GM12874 (cell line): Measurements from ENCODE around the gene CALML3.

Experiments
- TF ChIP-seq, protein P1 (sequence below): IDR thresholded peaks from 2 replicates; pipeline ENCODE4 v1.5.1; 2011; ENCODE audit warnings: low read depth, mild to moderate bottlenecking, control low read depth, low read length, moderate library complexity; ENCODE audit not compliant: insufficient read depth

Gene CALML3

DNA sequence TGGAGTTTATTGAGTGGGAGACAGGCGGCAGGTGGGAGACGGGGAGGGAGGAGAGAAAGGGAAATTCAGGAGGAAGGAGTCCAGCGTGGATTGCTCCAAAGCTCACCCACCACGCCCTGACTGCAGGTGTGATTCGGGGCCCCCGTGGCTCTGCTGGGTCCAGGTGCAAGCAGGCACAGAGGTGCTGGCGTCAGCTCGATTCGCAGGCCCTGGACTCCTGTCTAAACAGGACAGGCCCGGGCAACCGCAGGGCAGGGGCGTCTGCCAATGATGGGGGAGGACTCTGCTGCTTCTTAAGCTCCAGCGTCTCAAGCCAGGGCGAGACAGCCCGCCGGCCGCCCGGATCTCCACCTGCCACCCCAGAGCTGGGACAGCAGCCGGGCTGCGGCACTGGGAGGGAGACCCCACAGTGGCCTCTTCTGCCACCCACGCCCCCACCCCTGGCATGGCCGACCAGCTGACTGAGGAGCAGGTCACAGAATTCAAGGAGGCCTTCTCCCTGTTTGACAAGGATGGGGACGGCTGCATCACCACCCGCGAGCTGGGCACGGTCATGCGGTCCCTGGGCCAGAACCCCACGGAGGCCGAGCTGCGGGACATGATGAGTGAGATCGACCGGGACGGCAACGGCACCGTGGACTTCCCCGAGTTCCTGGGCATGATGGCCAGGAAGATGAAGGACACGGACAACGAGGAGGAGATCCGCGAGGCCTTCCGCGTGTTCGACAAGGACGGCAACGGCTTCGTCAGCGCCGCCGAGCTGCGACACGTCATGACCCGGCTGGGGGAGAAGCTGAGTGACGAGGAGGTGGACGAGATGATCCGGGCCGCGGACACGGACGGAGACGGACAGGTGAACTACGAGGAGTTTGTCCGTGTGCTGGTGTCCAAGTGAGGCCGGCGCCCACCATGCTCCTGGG is at the start of gene CALML3:
Gene CALML3 (plus strand): TSS at position 321 of the 920 bp plus-strand sequence. CDS start 125 bp downstream, at position 446.
- TF ChIP-seq, protein P1, sequence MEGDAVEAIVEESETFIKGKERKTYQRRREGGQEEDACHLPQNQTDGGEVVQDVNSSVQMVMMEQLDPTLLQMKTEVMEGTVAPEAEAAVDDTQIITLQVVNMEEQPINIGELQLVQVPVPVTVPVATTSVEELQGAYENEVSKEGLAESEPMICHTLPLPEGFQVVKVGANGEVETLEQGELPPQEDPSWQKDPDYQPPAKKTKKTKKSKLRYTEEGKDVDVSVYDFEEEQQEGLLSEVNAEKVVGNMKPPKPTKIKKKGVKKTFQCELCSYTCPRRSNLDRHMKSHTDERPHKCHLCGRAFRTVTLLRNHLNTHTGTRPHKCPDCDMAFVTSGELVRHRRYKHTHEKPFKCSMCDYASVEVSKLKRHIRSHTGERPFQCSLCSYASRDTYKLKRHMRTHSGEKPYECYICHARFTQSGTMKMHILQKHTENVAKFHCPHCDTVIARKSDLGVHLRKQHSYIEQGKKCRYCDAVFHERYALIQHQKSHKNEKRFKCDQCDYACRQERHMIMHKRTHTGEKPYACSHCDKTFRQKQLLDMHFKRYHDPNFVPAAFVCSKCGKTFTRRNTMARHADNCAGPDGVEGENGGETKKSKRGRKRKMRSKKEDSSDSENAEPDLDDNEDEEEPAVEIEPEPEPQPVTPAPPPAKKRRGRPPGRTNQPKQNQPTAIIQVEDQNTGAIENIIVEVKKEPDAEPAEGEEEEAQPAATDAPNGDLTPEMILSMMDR, result no peak

DNA sequence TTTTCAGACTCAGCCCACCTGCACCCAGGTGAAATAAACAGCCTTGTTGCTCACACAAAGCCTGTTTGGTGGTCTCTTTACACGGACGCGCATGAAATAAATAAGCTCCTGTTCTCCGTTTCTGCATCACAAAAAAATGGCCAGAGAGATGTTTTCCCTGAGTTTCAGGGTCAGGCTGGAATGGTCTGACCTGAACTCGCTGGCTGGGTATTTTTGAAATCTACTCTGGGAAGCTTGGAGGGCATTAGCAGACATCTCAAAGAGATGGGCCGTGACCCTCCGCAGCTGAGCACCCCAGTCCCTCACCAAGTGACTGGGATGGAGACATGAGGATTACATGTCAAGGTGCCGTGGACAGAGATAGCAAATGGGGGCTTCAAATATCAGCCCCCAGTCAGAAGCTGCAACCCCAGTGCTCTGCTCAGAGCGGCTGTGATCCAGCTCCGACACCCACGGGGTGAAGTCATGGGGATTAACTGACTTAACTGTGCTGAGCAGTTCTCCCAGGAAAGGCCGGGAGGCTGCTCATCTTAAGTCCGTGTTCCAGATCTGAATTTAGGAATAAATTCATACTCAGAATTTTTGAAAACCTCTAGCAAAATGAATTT is 47.7 kb upstream of the CALML3 start:
- TF ChIP-seq, protein P1, result no peak

DNA sequence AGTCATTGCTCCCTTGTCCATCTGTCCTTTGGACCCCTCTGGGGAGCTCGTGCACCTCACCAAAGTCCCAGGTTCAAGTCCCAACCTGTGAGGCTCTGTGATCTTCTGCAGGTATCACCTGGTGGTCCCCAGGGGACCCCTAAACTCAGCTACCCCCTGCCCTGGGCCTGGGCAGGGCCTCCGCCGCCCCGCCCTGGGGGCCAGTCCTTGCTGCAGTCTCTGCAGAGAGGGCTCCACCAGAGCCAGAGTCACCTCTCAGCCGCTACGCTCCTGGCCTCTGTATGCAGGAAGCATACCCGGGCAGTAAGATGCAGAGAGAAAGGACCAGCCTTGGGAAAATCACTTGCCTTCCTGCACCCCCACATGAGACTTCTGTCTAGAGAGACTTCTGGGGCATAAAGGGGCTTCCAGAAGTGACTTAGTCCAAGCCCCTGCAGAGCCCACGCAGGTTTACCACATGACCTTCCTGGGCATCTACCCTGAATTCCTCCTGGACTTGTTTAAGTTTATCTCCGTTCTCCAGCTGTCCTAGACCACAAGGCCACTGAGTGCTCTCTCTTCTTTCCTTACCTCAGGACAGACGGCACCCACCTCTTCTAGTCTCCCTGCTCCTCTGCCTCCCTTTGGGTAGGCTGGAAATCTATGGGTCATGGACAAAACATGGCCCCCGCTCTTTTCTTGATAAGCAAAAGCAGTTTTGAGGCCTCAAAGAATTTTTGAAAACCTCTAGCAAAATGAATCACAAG is 46.6 kb upstream of the CALML3 start:
- TF ChIP-seq, protein P1, result no peak

DNA sequence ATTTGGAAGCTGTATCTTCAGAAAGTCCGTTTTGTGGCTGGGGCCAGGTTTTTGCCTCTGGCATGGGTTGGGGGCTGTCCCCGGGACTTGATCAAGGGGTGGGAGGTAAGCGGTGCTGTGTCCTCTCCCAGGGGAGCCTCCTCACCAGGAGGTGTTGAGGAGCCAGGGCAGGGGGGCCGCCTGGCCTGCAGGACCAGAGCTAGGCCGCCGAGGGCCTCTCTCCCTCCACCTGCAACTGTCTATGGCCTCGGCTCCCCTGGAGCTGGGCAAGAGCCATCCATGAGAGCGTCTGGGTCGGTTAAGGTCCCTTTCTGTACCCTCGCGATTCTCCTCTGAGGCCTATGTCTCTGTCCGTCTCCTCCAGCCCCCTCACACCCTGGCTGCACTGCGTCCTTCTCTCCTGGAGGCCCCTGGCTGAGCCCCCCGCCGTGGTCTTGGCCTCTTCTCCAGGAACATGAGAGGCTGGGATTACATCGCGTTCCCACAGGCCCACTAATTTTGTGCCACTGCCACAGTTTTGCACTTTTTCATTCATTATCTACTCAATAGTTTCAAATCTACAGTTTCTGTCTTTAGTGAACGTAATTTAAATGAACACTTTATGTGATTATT is 46.0 kb upstream of the CALML3 start:
- TF ChIP-seq, protein P1, result no peak

DNA sequence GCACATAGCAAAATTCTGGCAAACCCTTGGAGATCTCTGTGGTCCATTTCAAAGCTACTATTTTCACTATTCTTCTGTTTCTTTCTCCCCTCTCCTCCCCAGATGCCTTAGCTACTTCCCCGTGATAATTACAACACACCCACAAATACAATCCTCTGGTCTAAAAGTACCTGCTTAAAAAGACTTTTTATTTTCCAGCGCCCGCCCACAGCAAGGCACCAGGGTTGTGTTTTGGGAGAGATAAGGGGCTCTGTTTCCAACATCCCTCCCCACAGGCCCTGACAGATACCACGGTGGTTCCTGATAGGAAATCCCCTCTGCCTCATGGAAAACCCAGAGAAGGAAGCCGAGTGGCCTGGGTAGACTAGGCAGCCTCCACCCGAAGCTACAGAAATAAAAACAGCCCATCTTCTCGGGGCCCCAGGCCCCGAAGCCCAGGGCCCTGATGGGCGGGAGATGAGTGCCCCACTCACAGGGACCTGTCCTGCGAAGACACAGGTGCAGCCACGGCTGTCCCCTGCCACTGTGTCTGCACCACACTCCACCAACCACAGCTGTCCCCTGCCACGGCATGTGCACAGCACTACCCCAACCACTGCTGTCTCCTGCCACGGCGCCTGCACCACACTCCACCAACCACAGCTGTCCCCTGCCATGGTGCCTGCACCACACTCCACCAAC is 45.1 kb upstream of the CALML3 start:
- TF ChIP-seq, protein P1, result no peak

DNA sequence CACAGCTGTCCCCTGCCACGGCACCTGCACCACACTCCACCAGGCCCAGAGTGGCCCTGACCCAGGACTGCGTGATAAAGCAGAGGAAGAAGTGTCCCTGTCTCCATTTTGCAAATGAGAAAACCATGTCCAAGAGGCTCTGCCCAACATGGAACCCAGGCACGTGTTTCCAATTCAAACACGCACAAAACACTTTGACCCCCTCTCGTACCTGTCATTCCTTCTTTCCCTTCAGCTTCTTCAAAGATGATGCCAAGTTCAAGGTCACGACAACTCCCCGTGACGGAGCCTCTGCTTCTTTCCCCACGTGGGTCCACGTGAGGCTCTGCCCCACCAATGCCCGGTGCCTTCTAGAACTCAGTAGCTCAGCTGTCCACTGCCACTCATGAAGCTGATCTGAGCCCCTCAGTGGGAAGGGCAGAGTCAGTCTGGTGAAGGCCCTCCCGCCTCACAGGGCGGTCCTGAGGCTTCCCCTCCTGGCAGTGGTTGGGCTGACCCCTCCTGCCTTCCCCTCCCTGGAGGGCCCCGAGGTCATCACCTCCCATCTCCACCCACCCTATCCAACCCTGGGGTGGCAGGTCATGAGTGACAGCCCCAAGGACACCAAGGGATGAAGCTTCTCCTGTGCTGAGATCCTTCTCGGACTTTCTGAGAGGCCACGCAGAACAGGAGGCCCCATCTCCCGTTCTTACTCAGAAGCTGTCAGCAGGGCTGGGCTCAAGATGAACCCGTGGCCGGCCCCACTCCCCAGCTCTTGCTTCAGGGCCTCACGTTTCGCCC is 44.4 kb upstream of the CALML3 start:
- TF ChIP-seq, protein P1, result no peak
